AG04449 (cell line): Measurements from ENCODE around the gene BRD8.
"Not testable (repeated sequence)": the region's sequence is repeated elsewhere in the genome, so short reads cannot be mapped to it uniquely, and the experiment has no call there.

Source experiments
- CTCF ChIA-PET: fragments of 350-600 bp; formaldehyde crosslinking; extraction: SDS; loops from one replicate; lab custom pipeline; 2021; ENCODE audit warnings: antibody characterized with exemption; lab: Yijun Ruan, JAX
- POLR2A ChIA-PET: fragments of 400-600, 350-600 bp; formaldehyde crosslinking; extraction: SDS; loops from one replicate; lab custom pipeline; 2020; ENCODE audit warnings: antibody characterized with exemption, inconsistent platforms; lab: Yijun Ruan, JAX
- DNase-seq: peaks from one replicate; pipeline ENCODE4 v3.0.0-alpha.2; 2010; ENCODE audit warnings: low read depth, low spot score
- H3K4me3 ChIP-seq: 2 replicates; pipeline ENCODE4 v1.5.1; 2011; ENCODE audit warnings: low read depth, mild to moderate bottlenecking, control low read depth, low read length
- CTCF ChIP-seq: IDR thresholded peaks from one replicate; pipeline ENCODE4 v1.5.1; 2011; ENCODE audit warnings: mild to moderate bottlenecking, moderate library complexity, low read length, control low read depth, inconsistent platforms; ENCODE audit not compliant: insufficient read depth; ENCODE audit errors: missing control alignments

Gene BRD8

GRCh38 chr5:138170299-138170698, 8.1 kb downstream of the BRD8 start:
- H3K4me3 ChIP-seq: no peak overlapping the region
- ChIA-PET CTCF (interaction anchor here (1.4 to 2.2 kb wide), 2 partner anchors 10 to 134 kb away, joined by 4 to 6 read pairs; no protein-coding TSS in a partner anchor), POLR2A (no interaction called here)
- no peak for TF ChIP-seq CTCF
- no peak for DNase-seq

GRCh38 chr5:138169124-138169523, 9.3 kb downstream of the BRD8 start:
- ChIA-PET CTCF (interaction anchor here (1.4 kb wide), 1 partner anchor 133 kb away, joined by 4 read pairs; no protein-coding TSS in a partner anchor), POLR2A (no interaction called here)
- DNase-seq: no peak
- TF ChIP-seq CTCF: no peak
- H3K4me3 ChIP-seq: no peak overlapping the region

- no peak for TF ChIP-seq CTCF
- no peak for DNase-seq
- POLR2A ChIA-PET: no interaction called here
- no peak overlapping the region for H3K4me3 ChIP-seq
- CTCF ChIA-PET: interaction anchor here (1.4 to 2.4 kb wide), 2 partner anchors 17 to 128 kb away, joined by 3 to 5 read pairs; no protein-coding TSS in a partner anchor
These were observed 14.7 kb downstream of the BRD8 start for GRCh38 chr5:138163721-138164120.

- CTCF ChIA-PET: no interaction called here
- no peak overlapping the region for H3K4me3 ChIP-seq
- POLR2A ChIA-PET: no interaction called here
- DNase-seq: no peak
- no peak for TF ChIP-seq CTCF
These were observed 17.7 kb downstream of the BRD8 start for GRCh38 chr5:138160706-138161105.

- DNase-seq: no peak
- ChIA-PET CTCF (no interaction called here), POLR2A (no interaction called here)
- no peak overlapping the region for H3K4me3 ChIP-seq
- TF ChIP-seq CTCF: no peak
These were observed 18.8 kb downstream of the BRD8 start for GRCh38 chr5:138159666-138160065.

- no peak overlapping the region for H3K4me3 ChIP-seq
- no peak for DNase-seq
- ChIA-PET CTCF (interaction anchor here (1.6 kb wide), 1 partner anchor 8 kb away, joined by 6 read pairs; no protein-coding TSS in a partner anchor), POLR2A (no interaction called here)
- no peak for TF ChIP-seq CTCF
These were observed 20.8 kb downstream of the BRD8 start for GRCh38 chr5:138157626-138158025.

GRCh38 chr5:138155977-138156376, 22.5 kb downstream of the BRD8 start:
- POLR2A ChIA-PET: interaction anchor here (0.7 kb wide), 1 partner anchor 151 kb away, joined by 6 read pairs; no protein-coding TSS in a partner anchor
- H3K4me3 ChIP-seq, DNase-seq, CTCF ChIA-PET: not testable (repeated sequence)
